Large intestine (tissue), 3 donors: ENCODE results near the gene PRKAR1B. TPM values are rescaled to one million over a fixed set of nuclear protein-coding genes. Genes with fewer than 3 reads are reported as not detected.
"Not testable (repeated sequence)": the region's sequence is repeated elsewhere in the genome, so short reads cannot be mapped to it uniquely, and the experiment has no call there.

Experiments
- DNase-seq, 2 donors: peaks; one replicate each; pipeline versions ENCODE4 v3.0.0 to v3.0.0-alpha.2; 2013
- H3K27ac ChIP-seq: one replicate; pipeline ENCODE4 v1.5.1; 2013; ENCODE audit warnings: low read length
- H3K27me3 ChIP-seq: 2 replicates; pipeline ENCODE4 v1.6.1; 2013; ENCODE audit warnings: low read length; ENCODE audit not compliant: control insufficient read depth, insufficient read depth
- H3K36me3 ChIP-seq: 2 replicates; pipeline ENCODE4 v1.6.1; 2013; ENCODE audit warnings: low read length; ENCODE audit not compliant: control insufficient read depth, insufficient read depth
- H3K4me1 ChIP-seq: one replicate; pipeline ENCODE4 v1.6.1; 2013; ENCODE audit warnings: low read length; ENCODE audit not compliant: control insufficient read depth, insufficient read depth
- H3K4me3 ChIP-seq: one replicate; pipeline ENCODE4 v1.5.1; 2013; ENCODE audit warnings: low read length
- H3K9me3 ChIP-seq: one replicate; pipeline ENCODE4 v1.6.1; 2013; ENCODE audit warnings: mild to moderate bottlenecking, low read depth, low read length, moderate library complexity; ENCODE audit not compliant: control insufficient read depth
- WGBS: methylation state at CpG from one replicate; pipeline ENCODE4 v1.1.5; 2013; ENCODE audit warnings: low lambda C conversion rate; ENCODE audit not compliant: insufficient coverage; 5-methylcytosine and 5-hydroxymethylcytosine counted together
- polyA plus RNA-seq: library from polyadenylated mRNA; unstranded; fragments of 120-200 nt; gene quantifications from one replicate; pipeline ENCODE4 v1.2.1, GENCODE V29; 2013

Gene PRKAR1B
- polyA plus RNA-seq, 1 donor = 34.8 TPM

GRCh38 chr7:620885-621284, 106.2 kb downstream of the PRKAR1B start:
- H3K9me3 ChIP-seq = no peaks in the 10 kb centered on the region
- no peak overlapping the region for H3K27ac ChIP-seq
- peaks cover 39% of the 10 kb centered on the region for H3K4me1 ChIP-seq
- no peaks in the 10 kb centered on the region for H3K36me3 ChIP-seq
- no peak for DNase-seq
- H3K27me3 ChIP-seq = no peaks in the 10 kb centered on the region
- no peak overlapping the region for H3K4me3 ChIP-seq

GRCh38 chr7:620056-620455, 107.0 kb downstream of the PRKAR1B start:
- Histone ChIP-seq H3K27ac (peak overlapping the region; percentile 94), H3K4me1 (peaks cover 40% of the 10 kb centered on the region), H3K9me3 (no peaks in the 10 kb centered on the region), H3K4me3 (no peak overlapping the region), H3K27me3 (no peaks in the 10 kb centered on the region), H3K36me3 (no peaks in the 10 kb centered on the region)
- DNase-seq = peak in 1 of 2 donors; percentile 42
- WGBS = 70% methylated on average over 2 of the region's 5 CpGs

- Histone ChIP-seq H3K27me3 (no peaks in the 10 kb centered on the region), H3K36me3 (no peaks in the 10 kb centered on the region), H3K4me3 (no peak overlapping the region), H3K27ac (peak overlapping the region; percentile 94), H3K9me3 (no peaks in the 10 kb centered on the region), H3K4me1 (peaks cover 40% of the 10 kb centered on the region)
- no CpG with 5 or more reads among the region's 5 CpGs for WGBS
- no peak for DNase-seq
Observed at GRCh38 chr7:619368-619840, 107.7 kb downstream of the PRKAR1B start.

- H3K27ac ChIP-seq = peak overlapping the region; percentile 94
Observed at GRCh38 chr7:618539-619367, 108.3 kb downstream of the PRKAR1B start.

GRCh38 chr7:617614-618538, 109.2 kb downstream of the PRKAR1B start:
- DNase-seq = peak; percentile 84 to 93
- peaks cover 40% of the 10 kb centered on the region for H3K4me1 ChIP-seq
- H3K27ac ChIP-seq = peak overlapping the region; percentile 94
- H3K4me3 ChIP-seq = peak overlapping the region; percentile 39
- H3K36me3 ChIP-seq = no peaks in the 10 kb centered on the region
- no peaks in the 10 kb centered on the region for H3K27me3 ChIP-seq
- WGBS = 64% methylated on average over 3 of the region's 23 CpGs
- peaks cover 2% of the 10 kb centered on the region for H3K9me3 ChIP-seq

More at GRCh38 chr7:618539-619367, 108.3 kb downstream of the PRKAR1B start:
- H3K4me3 ChIP-seq = peak overlapping the region; percentile 39
- H3K36me3 ChIP-seq = no peaks in the 10 kb centered on the region
- peaks cover 2% of the 10 kb centered on the region for H3K9me3 ChIP-seq
- WGBS = 8% methylated on average over 2 of the region's 14 CpGs
- peak; percentile 70 to 86 for DNase-seq
- H3K27me3 ChIP-seq = no peaks in the 10 kb centered on the region
- peaks cover 40% of the 10 kb centered on the region for H3K4me1 ChIP-seq

- H3K9me3 ChIP-seq = peaks cover 2% of the 10 kb centered on the region
- H3K4me3 ChIP-seq = no peak overlapping the region
- H3K27me3 ChIP-seq = no peaks in the 10 kb centered on the region
- no peaks in the 10 kb centered on the region for H3K36me3 ChIP-seq
- no peak overlapping the region for H3K27ac ChIP-seq
- H3K4me1 ChIP-seq = peaks cover 35% of the 10 kb centered on the region
- WGBS = no CpG with 5 or more reads among the region's 38 CpGs
- DNase-seq = no peak
Observed at GRCh38 chr7:613442-614140, 113.5 kb downstream of the PRKAR1B start.

GRCh38 chr7:611837-612236, 115.2 kb downstream of the PRKAR1B start:
- not testable (repeated sequence) for DNase-seq, H3K4me3 ChIP-seq, H3K36me3 ChIP-seq, H3K9me3 ChIP-seq, H3K27me3 ChIP-seq, H3K27ac ChIP-seq
- peaks cover 28% of the 10 kb centered on the region for H3K4me1 ChIP-seq
- WGBS = 95% methylated on average over 7 of the region's 7 CpGs

GRCh38 chr7:611281-611810, 115.7 kb downstream of the PRKAR1B start:
- no peak for DNase-seq
- Histone ChIP-seq H3K9me3 (peaks cover 2% of the 10 kb centered on the region), H3K4me3 (no peak overlapping the region), H3K27me3 (no peaks in the 10 kb centered on the region), H3K36me3 (no peaks in the 10 kb centered on the region), H3K4me1 (peaks cover 24% of the 10 kb centered on the region), H3K27ac (no peak overlapping the region)
- WGBS = 67% methylated on average over 3 of the region's 14 CpGs

- Histone ChIP-seq H3K27me3 (no peaks in the 10 kb centered on the region), H3K4me1 (peaks cover 24% of the 10 kb centered on the region), H3K4me3 (no peak overlapping the region), H3K36me3 (peaks cover under 1% of the 10 kb centered on the region), H3K27ac (peak overlapping the region; percentile 3), H3K9me3 (peaks cover 2% of the 10 kb centered on the region)
- peak in 1 of 2 donors; percentile 44 for DNase-seq
- no CpG with 5 or more reads among the region's 21 CpGs for WGBS
Observed at GRCh38 chr7:610531-611280, 116.4 kb downstream of the PRKAR1B start.
